22Rv1 (cell line): Measurements from ENCODE around the gene CLEC7A.

Experiments used
- CTCF ChIP-seq: fragments of 450-650 bp; IDR thresholded peaks from 2 replicates; pipeline ENCODE4 v1.5.1; 2017; ENCODE audit warnings: mild to moderate bottlenecking
- ZFX ChIP-seq: fragments of 450-650 bp; IDR thresholded peaks from 2 replicates; pipeline ENCODE4 v1.6.1; 2017; ENCODE audit warnings: antibody characterized with exemption, borderline replicate concordance

- TF ChIP-seq CTCF (no peak), ZFX (no peak)
Measured at GRCh38 chr12:10154145-10154496, 24.1 kb upstream of the CLEC7A start.
